HCT116 (cell line): ENCODE data around the gene RFLNA. TPM values are rescaled to one million over a fixed set of nuclear protein-coding genes. Genes with fewer than 3 reads are reported as not detected.

Experiments
- ATAC-seq: fragments of 200-7000 bp; cut with Tn5 transposase; 2 replicates; pipeline ENCODE4 v1.9.1; 2020; ENCODE audit warnings: mild to moderate bottlenecking, moderate library complexity
- BruUV-seq: library from RNA; stranded (reverse); fragments of 400-500 nt; replicated peaks from 2 replicates; lab custom pipeline; 2021; lab: Mats Ljungman, UMichigan
- CTCF ChIA-PET: fragments of 300-600 bp; sonication (Branson Sonifier 250); formaldehyde crosslinking; loops from one replicate; lab custom pipeline; 2021; ENCODE audit warnings: antibody characterized with exemption; lab: Charles Lee
- POLR2A ChIA-PET: fragments of 300-600, 350-600 bp; sonication (Branson Sonifier 250); formaldehyde crosslinking; loops from one replicate; lab custom pipeline; 2021; ENCODE audit warnings: antibody characterized with exemption; lab: Charles Lee
- RAD21 ChIA-PET, 2 experiments: fragments of 300-600 bp; sonication (Branson Sonifier 250); formaldehyde crosslinking; loops; one replicate each; lab custom pipeline; 2023; ENCODE audit warnings: low total read pairs in 2 of 2; ENCODE audit not compliant: uncharacterized antibody in 2 of 2, unreplicated experiment in 2 of 2, low non-redundant PET in 1 of 2; lab: Charles Lee
- DNase-seq: peaks from one replicate; pipeline ENCODE4 v3.0.0-alpha.2; 2010; ENCODE audit warnings: low read depth, low spot score
- H2AFZ ChIP-seq: fragments of 200-600 bp; shearing (Covaris generic), sonication (generic); 2 replicates; pipeline ENCODE4 v1.6.1; 2017; ENCODE audit warnings: low read depth, mixed run types, mixed read lengths, antibody characterized with exemption, low read length; ENCODE audit not compliant: poor library complexity, severe bottlenecking
- H3K27ac ChIP-seq: 2 replicates; pipeline ENCODE4 v1.5.1; 2012; ENCODE audit warnings: low read depth, low read length
- H3K27me3 ChIP-seq: fragments of 200-600 bp; sonication (generic); 2 replicates; pipeline ENCODE4 v1.6.1; 2016; ENCODE audit warnings: mixed run types, low read length, mixed read lengths; ENCODE audit not compliant: insufficient read depth
- H3K36me3 ChIP-seq, 2 experiments: fragments of 200-500 bp in 1 of 2; fragments of 200-600 bp in 1 of 2; sonication (Bioruptor generic) in 1 of 2; sonication (generic) in 1 of 2; 2 replicates each; pipeline versions ENCODE4 v1.5.1 to v1.6.1; 2014 to 2016; ENCODE audit warnings: low read length in 2 of 2, inconsistent platforms in 1 of 2, mixed read lengths in 1 of 2, mixed run types in 1 of 2; ENCODE audit not compliant: insufficient read depth in 2 of 2, control insufficient read depth in 1 of 2
- H3K4me1 ChIP-seq, 2 experiments: fragments of 200-600 bp in 1 of 2; sonication (generic) in 1 of 2; 2 replicates each; pipeline versions ENCODE4 v1.5.1 to v1.6.1; 2012 to 2017; ENCODE audit warnings: low read length in 2 of 2, inconsistent platforms in 1 of 2, mild to moderate bottlenecking in 1 of 2, mixed read lengths in 1 of 2, mixed run types in 1 of 2, moderate library complexity in 1 of 2; ENCODE audit not compliant: insufficient read depth in 2 of 2, control insufficient read depth in 1 of 2
- H3K4me2 ChIP-seq: fragments of 200-600 bp; sonication (generic); 2 replicates; pipeline ENCODE4 v1.6.1; 2017; ENCODE audit warnings: mixed run types, low read length, mixed read lengths
- H3K4me3 ChIP-seq, 2 experiments: fragments of 200-600 bp in 1 of 2; sonication (generic) in 1 of 2; replicated peaks in 1 of 2; 2 replicates each; pipeline ENCODE4 v1.5.1; 2011 to 2016; ENCODE audit warnings: low read length in 2 of 2, control low read depth in 1 of 2, low read depth in 1 of 2, mild to moderate bottlenecking in 1 of 2, mixed read lengths in 1 of 2, mixed run types in 1 of 2
- H3K79me2 ChIP-seq: fragments of 200-600 bp; sonication (generic); 2 replicates; pipeline ENCODE4 v1.6.1; 2017; ENCODE audit warnings: mild to moderate bottlenecking, mixed run types, low read length, moderate library complexity, mixed read lengths; ENCODE audit not compliant: insufficient read depth
- H3K9ac ChIP-seq: fragments of 200-600 bp; sonication (generic); 2 replicates; pipeline ENCODE4 v1.6.1; 2016; ENCODE audit warnings: low read length, mixed read lengths
- H3K9me2 ChIP-seq: fragments of 200-600 bp; sonication (generic), shearing (Covaris generic); 2 replicates; pipeline ENCODE4 v1.6.1; 2017; ENCODE audit warnings: mixed run types, mild to moderate bottlenecking, moderate library complexity; ENCODE audit not compliant: insufficient read depth
- H3K9me3 ChIP-seq, 2 experiments: fragments of 200-500 bp in 1 of 2; fragments of 200-600 bp in 1 of 2; sonication (Bioruptor generic) in 1 of 2; sonication (generic) in 1 of 2; 2 replicates each; pipeline ENCODE4 v1.6.1; 2014 to 2017; ENCODE audit warnings: low read length in 2 of 2, mixed read lengths in 2 of 2, inconsistent platforms in 1 of 2, low read depth in 1 of 2, mild to moderate bottlenecking in 1 of 2, mixed run types in 1 of 2, moderate library complexity in 1 of 2; ENCODE audit not compliant: control insufficient read depth in 1 of 2, insufficient read depth in 1 of 2
- H4K20me1 ChIP-seq: fragments of 200-600 bp; sonication (generic), shearing (Covaris generic); 2 replicates; pipeline ENCODE4 v1.6.1; 2017; ENCODE audit warnings: mixed run types, mild to moderate bottlenecking, moderate library complexity; ENCODE audit not compliant: insufficient read depth
- CTCF ChIP-seq, 3 experiments: fragments of 200-600 bp in 1 of 3; sonication (generic) in 1 of 3; IDR thresholded peaks in 2 of 3; conservative IDR thresholded peaks in 1 of 3; 2 replicates each; pipeline ENCODE4 v1.5.1; 2012 to 2017; ENCODE audit warnings: low read depth in 2 of 3, low read length in 2 of 3, antibody characterized with exemption in 1 of 3, borderline replicate concordance in 1 of 3, control low read depth in 1 of 3, mild to moderate bottlenecking in 1 of 3, mixed read lengths in 1 of 3, mixed run types in 1 of 3, moderate library complexity in 1 of 3; ENCODE audit not compliant: insufficient read depth in 1 of 3
- EGR1 ChIP-seq: IDR thresholded peaks from 2 replicates; pipeline ENCODE4 v1.6.1; 2012; ENCODE audit warnings: low read depth
- ELF1 ChIP-seq: IDR thresholded peaks from 2 replicates; pipeline ENCODE4 v1.6.1; 2012; ENCODE audit warnings: low read depth, borderline replicate concordance
- EZH2 ChIP-seq: fragments of 200-600 bp; sonication (generic); IDR thresholded peaks from 2 replicates; pipeline ENCODE4 v1.6.1; 2017; ENCODE audit warnings: antibody characterized with exemption, mixed run types
- POLR2AphosphoS5 ChIP-seq: IDR thresholded peaks from 2 replicates; pipeline ENCODE4 v1.6.1; 2011; ENCODE audit warnings: mild to moderate bottlenecking, low read depth, low read length, moderate library complexity
- SIN3A ChIP-seq: IDR thresholded peaks from 2 replicates; pipeline ENCODE4 v1.6.1; 2012; ENCODE audit warnings: low read depth
- SRF ChIP-seq: IDR thresholded peaks from 2 replicates; pipeline ENCODE4 v1.6.1; 2012; ENCODE audit warnings: low read depth
- TCF7L2 ChIP-seq: IDR thresholded peaks from 2 replicates; pipeline ENCODE4 v1.7.0; 2011; ENCODE audit warnings: borderline replicate concordance, inconsistent platforms; ENCODE audit not compliant: insufficient read depth, insufficient read length; ENCODE audit errors: extremely low read depth
- YY1 ChIP-seq: IDR thresholded peaks from 2 replicates; pipeline ENCODE4 v1.6.1; 2011; ENCODE audit warnings: low read length, low read depth, moderate library complexity, mild to moderate bottlenecking; ENCODE audit not compliant: insufficient replicate concordance; ENCODE audit errors: extremely low read depth
- ZFX ChIP-seq: fragments of 450-650 bp; IDR thresholded peaks from 2 replicates; pipeline ENCODE4 v1.6.1; 2017
- intact Hi-C: fragments of 100-400 bp; cut with micrococcal nuclease; formaldehyde crosslinking; loops from 2 replicates; pipeline ENCODE4 v1.10.0; 2022
- total RNA-seq: library from RNA; stranded (reverse); gene quantifications from one replicate; pipeline ENCODE4 v1.2.1, GENCODE V29; 2021; ENCODE audit not compliant: unreplicated experiment
- TF ChIP-seq, protein P1 (sequence below): IDR thresholded peaks from 2 replicates; pipeline ENCODE4 v1.6.1; 2012

Gene RFLNA
- total RNA-seq, 1 experiment from 2014 or later, result not detected

DNA sequence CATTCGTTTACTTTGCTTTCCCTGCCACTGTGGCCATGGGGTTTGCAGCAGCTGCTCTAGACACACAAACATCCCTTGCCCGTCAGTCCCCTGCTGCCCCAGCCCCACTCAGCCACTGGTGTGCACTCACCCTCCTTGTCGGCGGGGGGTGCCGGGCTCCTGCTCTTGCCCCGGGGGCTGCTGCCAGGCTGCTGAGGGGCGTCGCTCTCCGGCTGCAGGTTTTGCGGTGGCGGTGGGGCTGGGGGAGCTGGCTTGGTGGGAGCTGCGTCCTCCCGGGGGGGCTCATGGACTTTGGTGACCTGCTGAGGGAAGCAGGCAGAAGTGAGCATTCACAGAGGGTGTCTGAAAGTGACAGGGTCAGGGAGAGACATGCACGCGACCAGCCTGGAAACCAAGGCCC is 67.1 kb downstream of the RFLNA start (continued):
- TF ChIP-seq CTCF (IDR thresholded peaks at IDR 0.05 in 2 of 3, conservative IDR thresholded peaks at IDR 0.05 in 1 of 3; ENCODE audit: borderline replicate concordance in 1 of 3, insufficient read depth in 1 of 3, low read depth in 2 of 3, low read length in 2 of 3) (no peak), ELF1 (no peak), EGR1 (no peak)

DNA sequence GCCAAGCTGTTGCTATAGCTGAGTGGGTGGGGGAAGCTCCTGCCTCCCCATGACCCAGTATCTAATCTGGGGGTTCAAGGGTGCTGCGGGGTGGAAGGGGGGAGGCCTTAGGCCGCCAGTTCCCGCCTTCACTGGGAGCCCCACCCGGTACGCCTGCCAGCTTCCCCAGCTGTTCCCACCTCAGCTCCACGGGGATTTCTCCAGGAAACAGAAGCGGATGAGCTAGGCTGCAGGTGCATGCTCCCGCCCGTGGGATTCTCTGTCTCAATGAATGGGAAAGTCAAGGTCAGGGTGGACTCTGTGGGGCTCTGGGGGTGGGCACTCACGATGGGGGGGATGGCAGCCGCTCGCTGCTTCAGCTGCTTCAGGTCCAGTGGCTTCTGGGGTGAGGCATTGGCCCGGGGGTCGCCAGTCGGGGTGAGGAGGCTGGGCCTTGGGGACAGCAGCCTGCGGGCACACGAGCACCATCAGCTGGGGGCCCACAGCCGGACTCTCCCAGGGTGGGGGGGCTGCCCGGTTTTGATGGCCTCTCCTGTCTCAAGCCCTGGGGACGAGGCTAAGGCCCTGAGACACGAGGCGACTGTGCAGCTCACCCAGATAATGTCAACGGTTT is 68.6 kb downstream of the RFLNA start:
- Histone ChIP-seq H3K27me3 (no peaks in the 10 kb centered on the region), H3K79me2 (no peaks in the 10 kb centered on the region; the same call in 1 of the 2 replicates), H3K9ac (no peak overlapping the region), H3K9me2 (no peaks in the 10 kb centered on the region), H3K27ac (no peak overlapping the region), H3K4me3 (no peak overlapping the region), H3K36me3 (peaks cover 0 to 5% of the 10 kb centered on the region in 2 experiments; a peak in 1 of 4 replicates), H3K9me3 (no peaks in the 10 kb centered on the region), H3K4me2 (no peak overlapping the region)
- intact Hi-C loops, result no loop called here
- ChIA-PET CTCF (no interaction called here), RAD21 (no interaction called here)
- no peak for ATAC-seq
- BruUV-seq, result no TSS peak
- TF ChIP-seq SRF (no peak), ELF1 (no peak), TCF7L2 (no peak), YY1 (no peak), ZFX (no peak), CTCF (IDR thresholded peaks at IDR 0.05 in 2 of 3, conservative IDR thresholded peaks at IDR 0.05 in 1 of 3; ENCODE audit: borderline replicate concordance in 1 of 3, insufficient read depth in 1 of 3, low read depth in 2 of 3, low read length in 2 of 3) (no peak), SIN3A (no peak), POLR2AphosphoS5 (no peak), EZH2 (no peak)
- TF ChIP-seq, protein P1, sequence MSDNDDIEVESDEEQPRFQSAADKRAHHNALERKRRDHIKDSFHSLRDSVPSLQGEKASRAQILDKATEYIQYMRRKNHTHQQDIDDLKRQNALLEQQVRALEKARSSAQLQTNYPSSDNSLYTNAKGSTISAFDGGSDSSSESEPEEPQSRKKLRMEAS, result no peak
- TF ChIP-seq, all 23 proteins: peak for 0
- Histone ChIP-seq H4K20me1 (no peaks in the 10 kb centered on the region), H2AFZ (no peak overlapping the region), H3K4me1 (peaks cover 10 to 12% of the 10 kb centered on the region in 2 experiments; a peak in 3 of 4 replicates)
- no peak for DNase-seq
- POLR2A ChIA-PET, result no interaction called here
